HG03159 (cell line): ENCODE results near the gene RTL1.

ENCODE experiments used
- ATAC-seq: cut with Tn5 transposase; IDR thresholded peaks from one replicate; pipeline ENCODE4 v1.9.1; 2021; ENCODE audit warnings: mild to moderate bottlenecking, moderate library complexity; ENCODE audit not compliant: unreplicated experiment

Gene RTL1

DNA sequence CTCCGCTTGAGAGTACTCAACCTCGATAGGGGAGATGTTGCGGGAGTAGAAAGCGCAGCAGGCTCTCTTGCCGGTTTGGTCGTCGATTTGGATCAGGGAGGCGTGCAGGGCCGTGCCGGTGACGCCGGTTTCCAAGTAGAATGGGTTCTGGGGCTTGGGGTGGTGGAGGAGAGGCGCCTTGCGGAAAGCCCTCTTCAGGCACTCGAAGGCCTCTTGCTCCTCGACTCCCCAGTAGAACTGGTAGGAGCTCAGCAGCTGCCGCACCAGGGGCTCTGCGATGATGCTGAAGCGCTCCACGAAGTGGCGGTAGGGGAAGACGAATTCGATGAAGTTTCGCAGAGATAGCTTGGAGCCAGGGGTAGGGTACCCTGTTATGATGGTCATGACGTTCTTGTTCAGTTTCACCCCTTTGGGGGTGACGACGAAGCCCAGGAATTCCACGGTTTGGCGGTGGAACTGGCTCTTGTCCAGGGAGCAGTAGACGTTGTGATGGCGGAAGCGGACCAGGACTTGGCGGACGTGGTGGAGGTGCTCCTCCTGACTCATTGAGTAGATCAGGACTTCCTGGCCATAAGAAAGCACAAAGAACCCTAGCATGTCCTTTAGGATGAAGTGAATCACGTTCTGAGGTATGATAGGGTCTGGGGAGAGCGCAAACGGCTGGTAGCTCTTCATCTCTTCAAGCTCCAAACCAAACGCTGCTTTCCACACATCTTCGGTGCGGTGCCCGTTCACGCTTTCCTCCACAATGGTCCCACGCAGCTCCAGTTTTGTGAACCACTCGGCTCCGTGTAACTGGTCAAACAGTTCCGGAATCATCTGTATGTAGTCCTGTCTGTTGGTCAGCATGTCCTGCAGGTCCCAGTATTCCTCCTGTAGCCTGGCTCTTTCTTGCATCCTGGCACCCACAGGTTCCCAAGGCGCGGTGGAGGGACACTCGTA lies 21.2 kb downstream of the RTL1 start:
- no peak for ATAC-seq

DNA sequence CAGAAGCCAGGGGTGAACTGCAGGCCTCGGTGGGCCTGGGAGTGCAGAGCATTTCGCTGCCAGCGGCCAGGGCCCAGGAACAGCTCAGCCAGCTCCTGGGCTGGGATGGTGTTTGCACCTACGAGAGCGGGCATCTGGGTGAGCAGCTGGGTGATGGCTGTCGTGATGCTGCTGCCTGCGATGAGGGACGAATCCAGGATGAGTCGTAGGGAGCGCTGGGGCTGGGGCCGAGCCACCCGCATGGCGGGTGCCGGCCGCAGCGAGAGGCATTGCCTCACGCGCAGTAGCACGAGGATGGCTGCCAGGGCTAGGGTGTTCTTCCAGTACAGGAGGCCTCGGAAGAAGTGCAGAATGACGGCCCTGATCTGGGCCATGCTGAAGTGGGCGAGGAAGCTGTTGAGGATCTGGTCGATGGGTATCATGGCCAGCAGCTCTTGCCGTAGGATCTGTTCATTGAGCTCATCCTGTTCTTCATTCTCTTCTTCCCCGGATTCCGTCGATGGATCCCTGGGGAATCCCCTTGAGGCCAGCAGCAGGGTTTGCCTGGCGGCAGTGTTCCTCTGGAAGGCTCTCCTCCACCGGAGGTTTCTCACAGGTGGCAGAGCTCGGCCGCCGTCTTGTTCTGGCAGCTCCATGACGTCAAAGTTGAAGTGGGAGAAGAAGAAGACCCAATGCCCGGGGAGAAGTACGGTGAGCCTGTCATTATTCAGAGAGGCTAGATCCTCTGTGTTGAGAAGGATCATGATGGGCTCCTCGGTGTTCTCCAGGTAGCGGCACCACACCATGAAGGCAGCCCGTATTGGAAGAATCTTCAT lies 22.1 kb downstream of the RTL1 start:
- no peak for ATAC-seq

DNA sequence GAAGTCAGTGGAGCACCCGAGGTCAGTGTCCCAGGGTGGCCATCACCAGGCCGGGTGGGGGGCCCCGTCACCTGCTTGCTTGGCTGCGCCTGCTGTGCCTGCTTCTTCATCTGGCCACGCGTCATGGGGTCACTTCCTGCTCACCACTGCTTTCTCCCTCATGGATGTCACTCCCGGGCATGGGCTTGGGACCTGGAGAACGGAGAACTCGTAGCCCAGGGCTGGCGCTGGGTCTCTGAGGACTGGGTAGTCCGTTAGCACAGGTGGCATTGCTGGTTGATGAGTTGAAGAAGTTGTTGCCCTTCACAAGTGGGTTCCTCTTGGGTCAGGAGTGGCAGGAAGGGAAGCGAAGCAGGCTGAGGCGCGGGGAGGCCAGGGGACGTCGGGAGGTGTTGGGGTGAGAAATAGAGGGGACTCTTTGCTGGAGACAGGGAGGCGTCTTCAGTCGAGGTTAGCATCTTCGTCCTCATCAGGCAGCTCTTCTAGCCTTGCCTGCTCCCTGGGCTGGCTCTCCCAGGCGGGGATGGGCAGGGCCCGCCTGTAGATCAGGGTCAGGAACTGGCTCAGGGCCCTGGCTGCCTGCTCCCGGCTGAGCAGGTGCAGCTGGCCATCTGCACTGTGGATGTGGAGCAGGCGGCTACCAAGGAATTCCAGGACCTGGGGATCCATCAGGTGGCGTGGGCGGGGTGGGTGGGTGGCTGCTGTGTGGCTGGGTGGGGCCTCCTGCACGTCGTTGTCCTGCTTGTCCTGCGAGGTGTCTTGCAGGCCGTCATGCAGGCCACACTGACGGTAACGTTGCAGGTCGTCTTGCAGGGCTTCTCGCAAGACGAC lies 23.0 kb downstream of the RTL1 start:
- no peak for ATAC-seq

DNA sequence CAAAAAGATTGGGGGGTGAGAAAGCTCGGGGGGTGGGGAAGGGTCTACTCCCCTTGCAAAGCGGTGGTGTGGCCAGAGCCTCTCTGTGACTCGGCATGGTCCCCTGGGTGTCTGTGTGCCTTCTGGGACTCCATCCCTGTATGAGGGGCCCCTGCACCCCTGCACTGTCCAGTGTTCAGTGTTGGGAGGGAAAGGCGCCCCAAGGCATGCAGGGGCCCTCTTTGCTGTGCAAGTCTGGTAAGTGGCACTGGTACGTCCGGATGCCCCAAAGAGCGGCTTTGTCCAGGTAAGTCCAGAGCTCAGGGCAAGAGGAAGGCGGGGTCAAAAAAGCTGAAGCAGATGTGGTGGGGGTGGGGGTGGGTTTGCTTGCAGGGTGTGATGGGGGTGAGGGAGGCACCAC lies 23.7 kb downstream of the RTL1 start:
- ATAC-seq, result no peak

DNA sequence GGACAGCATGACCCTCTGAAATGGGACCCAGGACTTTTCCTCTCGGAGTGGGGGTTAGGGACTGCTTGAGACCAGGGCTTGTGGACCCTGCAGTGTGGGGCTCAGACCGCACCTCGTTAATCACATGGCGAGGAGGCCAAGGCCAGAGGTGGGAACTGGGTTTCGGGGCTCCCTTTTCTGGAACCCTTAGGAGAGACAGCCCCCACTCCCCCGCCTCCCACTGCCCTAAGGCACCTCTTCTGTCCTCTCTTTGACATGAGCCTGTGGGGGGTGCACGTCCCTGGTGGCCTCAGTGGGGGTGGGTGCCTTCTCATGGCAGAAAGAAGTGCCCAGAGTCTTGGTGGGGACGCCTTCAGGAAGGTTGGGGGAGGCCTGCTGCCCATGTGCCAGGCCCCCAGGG lies 24.3 kb downstream of the RTL1 start:
- ATAC-seq, result no peak

DNA sequence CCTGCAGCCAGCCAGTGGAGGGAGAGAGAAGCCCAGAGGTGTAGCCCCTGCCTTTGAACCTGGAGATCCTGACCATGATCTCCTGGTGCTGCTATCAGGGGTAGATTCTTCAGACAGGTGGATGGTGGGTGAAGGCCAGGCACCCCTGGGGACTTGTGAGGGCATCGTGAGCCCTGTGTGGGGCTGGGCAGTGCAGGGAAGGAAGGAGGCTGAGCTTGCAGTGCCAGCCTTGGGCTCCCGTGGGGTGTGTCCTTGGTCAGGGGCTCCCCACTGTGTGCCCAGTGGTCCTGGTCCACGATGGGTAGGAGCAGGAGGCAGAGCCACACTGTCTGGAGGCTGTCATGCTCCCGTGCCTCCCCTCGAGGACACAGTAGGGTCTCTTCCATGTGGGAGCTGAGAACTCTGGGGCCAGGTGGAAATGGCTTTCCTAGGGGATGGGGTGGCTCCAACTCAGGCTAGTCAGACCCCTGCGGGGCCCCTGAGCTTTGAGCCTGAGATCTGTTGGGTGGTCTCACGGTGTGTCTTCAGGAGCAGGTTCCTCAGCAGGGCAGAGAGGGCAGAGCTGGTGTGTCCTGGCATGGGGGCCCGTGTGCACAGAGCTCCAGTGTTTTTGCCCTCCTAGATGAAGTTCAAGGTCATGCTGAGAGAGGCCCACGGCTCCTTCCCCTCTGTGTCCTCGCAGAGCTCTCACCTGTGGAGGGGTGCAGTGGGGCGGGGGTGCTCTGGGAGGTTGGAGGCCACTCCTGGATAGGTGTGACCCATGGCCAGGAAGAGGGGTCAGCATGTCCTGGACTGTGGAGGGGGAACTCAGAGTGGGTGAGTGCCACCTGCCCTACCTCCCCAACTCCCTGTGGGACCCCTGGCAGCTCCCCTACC lies 25.0 kb downstream of the RTL1 start:
- ATAC-seq, result no peak

DNA sequence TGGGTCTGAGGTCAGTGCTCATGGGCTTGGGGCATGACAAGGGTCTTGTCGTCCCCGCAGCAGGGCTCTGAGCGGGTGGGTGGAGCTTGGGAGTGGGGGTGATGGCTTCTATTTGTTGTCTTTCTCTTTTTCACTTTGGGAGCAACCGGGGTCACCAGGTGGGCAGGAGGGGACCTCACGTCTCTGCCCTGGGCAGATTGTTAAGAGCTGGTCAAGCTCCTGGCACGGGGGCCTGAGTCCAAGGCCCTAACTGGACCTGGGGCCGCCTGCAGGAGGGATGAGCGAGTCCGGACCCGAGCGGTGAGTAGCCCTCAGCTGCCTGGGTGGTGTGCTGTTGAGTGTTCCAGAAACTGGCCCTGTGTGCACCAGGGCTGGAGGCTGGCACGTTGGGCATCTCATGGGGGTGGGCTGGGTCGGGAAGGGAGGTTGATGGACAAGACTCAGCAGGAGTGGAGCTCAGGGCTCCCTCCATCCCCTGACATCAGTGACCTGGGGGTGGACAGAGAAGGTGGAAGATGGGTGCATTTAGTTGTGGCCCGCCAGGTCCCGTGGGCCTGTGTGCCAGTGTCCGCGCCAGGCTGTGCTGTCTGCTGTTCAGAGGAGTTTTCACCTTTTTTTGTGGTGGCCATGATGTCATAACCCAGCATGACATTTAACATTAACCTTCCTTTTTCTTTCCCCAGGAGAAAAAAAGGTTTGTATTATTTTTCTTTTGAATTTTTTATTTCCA lies 27.5 kb downstream of the RTL1 start:
- no peak for ATAC-seq

DNA sequence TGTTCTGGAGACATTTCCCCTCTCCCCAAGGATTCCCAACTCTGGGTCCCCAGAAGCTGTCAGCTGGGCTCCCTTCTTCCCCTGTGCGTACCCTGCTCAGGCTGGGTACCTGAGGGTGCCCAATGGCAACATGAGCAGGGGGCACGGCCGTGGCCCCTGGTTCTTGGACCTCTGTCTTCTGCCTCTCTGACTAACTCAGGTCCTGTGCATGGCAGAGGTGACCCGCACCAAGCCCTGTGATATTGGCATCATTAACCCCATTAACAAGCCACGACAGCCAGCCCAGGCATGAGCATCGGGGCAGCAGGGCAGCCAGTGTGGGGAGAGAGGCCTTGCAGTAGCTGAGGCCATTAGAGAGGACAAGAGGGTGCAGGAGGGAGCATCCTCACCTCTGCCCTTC lies 28.4 kb downstream of the RTL1 start:
- no peak for ATAC-seq

DNA sequence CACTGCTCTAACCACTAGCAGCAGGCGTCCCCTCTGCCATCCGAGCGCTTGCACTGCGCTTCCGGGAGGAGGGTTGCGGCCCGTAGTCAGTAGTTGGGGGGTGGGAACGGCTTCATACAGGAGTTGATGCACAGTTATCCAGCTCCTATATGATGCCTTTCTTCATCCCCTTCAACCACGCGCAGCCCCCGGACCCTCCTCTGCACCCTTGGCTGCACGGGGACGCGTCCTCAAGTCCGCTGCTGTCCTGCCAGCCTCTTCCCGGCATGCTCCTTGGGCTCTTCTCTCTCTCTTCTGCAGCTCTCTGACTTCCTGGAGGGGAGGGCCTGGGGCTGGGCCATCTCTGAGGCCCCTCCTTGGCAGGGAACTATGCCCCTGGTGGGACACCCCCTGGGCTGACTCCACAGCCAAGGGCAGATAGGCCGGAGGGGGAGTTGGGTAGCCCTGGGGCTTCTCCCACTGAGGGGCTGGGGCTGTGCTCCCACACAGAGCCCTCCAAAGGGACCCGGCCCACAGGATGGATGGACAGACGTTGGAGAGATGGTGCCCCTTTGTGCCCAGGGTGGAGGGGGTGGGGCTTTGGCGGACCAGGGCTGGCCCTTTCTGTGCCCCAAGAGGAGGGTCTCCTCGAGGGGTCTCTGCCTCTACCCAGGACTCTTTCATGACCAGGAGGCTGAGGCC lies 29.0 kb downstream of the RTL1 start:
- no peak for ATAC-seq

DNA sequence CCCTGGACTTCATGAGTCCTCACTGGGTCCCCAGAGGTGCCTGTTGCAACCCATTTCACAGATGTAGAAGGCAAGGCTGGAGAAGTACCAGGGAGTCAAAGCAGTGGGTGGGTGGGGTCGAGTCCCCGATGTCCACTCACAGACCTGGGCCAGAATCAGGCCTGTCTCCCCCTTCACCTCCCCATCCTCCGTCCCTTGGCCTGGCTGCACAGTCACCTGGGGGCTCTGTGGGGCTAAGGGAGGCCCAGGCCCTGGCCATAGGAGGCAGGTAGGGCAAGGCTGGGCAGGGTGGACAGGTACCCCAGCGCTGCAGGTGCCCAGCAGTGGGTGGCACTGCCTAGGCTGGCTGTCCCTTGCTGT lies 29.5 kb downstream of the RTL1 start:
- ATAC-seq, result no peak

DNA sequence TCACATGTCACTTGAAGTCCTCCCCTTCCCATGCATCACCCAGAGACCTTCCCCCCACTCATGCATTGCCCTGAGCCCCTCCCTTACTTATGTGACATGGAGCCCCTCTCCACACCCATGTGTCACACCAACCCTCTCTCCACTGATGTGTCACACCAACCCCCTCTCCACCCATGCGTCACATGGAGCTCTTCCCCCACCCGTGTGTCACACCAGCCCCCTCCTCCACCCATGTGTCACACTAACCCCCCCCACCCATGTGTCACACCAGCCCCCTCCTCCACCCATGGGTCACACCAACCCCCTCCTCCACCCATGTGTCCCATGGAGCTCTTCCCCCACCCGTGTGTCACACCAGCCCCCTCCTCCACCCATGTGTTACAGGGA lies 30.4 kb downstream of the RTL1 start:
- no peak for ATAC-seq

DNA sequence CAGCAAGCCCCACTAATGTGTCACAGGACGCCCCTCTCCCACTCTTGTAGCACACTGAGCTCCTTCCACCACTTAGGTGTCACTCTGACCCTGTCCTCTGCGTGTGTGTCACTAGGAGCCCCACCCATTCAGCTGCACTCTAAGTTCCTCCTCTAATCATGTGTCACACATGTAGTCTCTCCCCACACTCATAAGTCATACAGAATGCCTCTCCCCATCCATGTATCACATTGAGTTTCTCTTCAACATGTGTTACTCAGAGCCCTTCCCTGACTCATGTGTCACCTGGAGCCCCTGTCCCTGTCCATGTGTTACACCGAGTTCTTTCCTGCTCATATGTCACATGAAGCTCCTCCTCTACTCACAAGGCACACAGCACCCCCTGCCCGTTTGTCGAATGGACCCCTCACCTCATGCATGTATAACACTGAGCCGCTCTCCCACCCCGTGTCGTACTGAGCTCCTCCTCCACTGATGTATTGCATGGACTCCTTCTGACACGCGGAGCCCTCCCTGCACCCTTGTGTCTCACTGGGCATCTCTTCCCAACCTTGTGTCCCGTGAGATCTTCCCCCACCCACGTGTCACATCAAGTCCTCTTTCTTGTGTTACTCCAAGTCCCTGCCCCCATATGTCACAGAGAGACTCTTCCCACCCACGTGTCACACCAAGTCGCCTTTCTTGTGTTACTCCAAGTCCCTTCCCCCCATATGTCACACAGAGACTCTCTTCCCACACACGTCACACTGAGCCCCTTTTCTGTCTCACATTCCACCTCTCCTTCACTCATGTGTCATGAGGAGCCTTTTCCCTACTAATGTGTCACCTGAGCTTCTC lies 31.0 kb downstream of the RTL1 start:
- ATAC-seq, result no peak

DNA sequence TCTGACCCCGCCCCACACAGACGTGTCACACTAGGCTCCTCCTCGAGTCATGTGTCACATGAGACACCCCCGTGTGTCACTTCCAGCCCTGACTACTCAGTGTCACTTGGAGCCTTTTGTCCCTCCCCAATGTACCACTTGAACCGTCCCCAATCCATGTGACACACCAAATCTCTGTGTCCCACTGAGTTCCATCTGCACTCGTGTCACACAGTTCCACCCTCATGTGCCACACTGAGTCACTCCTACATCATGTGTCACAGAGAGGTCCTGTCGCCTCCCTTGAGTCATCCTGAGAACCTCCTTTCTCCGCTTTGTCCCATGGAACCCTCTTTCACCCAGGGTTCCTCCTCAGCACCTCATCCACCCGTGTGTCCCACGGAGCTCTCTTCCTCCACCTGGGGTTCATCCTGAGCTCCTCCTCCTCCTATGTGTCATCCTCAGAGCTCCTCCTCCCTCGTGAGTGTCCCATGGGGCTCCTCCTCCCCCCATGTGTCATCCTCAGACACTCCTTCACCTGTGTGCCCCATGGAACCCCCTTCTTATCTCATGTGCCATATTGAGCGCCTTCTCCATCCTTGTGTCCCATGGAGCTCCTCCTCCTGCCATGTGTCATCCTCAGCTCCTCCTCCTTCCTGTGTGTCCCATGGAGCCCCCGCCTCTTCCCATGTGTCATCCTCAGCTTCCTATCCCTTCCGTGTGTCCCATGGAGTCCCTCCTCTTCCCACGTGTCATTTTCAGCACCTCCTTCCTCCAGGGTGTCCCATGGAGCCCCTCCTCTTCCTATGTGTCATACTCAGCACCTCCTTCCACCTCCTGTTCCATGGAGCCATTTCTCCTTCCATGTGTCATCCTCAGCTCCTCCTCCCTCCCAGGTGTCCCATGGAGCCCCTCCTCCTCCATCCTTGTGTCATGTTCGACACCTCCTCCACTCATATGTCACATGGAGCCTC lies 32.0 kb downstream of the RTL1 start:
- no peak for ATAC-seq

DNA sequence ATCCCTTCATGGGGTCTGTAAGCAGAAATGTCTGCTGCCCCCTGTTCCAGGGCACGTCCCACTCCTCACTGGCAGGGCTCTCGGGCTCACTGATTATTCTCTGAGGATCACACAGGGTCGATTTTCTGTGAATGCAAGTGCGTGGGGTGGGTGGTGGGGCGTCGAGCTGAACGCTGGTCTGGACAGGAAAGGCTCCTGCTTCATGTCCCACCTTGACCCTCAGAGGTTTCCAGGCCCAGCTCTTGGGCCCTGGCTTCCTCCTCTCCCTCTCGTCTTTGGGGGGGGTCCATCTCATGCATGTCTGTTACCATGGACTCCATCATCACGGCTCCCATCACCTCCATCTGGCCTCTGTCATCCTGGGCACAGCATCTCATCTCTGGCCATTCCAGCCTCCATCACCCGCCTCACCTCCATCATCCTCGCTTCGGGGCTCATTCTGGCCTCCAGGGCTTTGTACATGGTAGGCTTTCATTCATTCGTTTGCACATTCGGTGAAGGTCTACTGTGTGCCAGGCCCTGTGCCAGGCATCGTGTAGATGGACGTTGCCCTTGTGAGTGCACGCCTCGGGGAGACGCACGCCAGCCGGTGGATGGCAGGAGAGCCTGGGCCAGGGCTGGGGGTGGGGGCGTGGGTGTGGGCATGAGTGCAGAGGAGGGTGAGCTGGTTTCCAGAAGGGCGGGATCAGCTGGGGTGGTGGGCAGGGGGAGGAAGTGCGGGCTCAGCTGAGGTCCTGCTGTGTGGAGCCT lies 34.7 kb downstream of the RTL1 start:
- no peak for ATAC-seq

DNA sequence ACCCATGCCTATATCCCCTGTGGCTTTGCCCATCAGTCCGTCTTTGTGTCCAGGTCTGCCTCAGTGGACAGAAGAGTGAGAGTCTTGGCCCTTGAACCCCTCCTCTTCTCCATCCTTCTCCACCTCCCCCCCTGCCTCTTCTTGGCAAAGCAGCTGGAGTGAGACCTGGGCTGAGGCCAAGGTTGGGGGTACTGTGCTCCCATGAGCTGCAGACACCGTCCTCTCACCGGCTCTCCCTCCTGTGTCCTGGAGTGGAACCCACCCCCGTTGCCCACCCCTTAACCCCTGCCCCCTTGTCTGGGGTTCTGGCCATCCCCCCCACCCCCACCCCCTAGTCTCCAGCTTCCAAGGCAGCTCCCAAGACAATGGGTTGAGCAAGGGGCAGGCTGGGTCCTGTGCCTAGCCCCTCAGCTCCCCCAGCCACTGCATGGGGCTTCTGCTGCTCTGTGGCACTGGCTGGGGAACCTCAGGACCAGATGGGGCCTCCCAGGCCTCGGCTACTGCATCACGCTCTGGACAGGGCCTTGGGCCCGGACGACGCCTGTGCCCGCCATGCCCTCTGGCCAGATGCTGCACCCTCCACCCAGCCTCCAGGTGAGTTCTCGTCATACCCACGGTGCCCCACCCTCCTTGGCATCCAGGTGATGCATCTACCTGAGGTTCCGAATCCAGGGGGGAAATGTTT lies 35.7 kb downstream of the RTL1 start:
- no peak for ATAC-seq
